Transverse colon (tissue), 4 donors: ENCODE measurements around the gene PRKCA. TPM values are rescaled to one million over a fixed set of nuclear protein-coding genes. Genes with fewer than 3 reads are reported as not detected.
"Not testable (repeated sequence)": the region's sequence is repeated elsewhere in the genome, so short reads cannot be mapped to it uniquely, and the experiment has no call there.

Experiments
- DNase-seq: peaks from one replicate; pipeline ENCODE4 v3.0.0-alpha.2; 2019
- H3K27ac ChIP-seq, 4 donors: fragments of 200-600 bp; sonication (generic); 2 replicates each; pipeline ENCODE4 v1.5.1; 2016 to 2018; ENCODE audit warnings: inconsistent platforms in 4 of 4
- H3K27me3 ChIP-seq: fragments of 200-600 bp; sonication (generic); 2 replicates; pipeline ENCODE4 v1.5.1; 2017; ENCODE audit warnings: inconsistent platforms
- H3K36me3 ChIP-seq, 4 donors: fragments of 200-600 bp; sonication (generic); 2 replicates each; pipeline ENCODE4 v1.5.1; 2017 to 2019; ENCODE audit warnings: inconsistent platforms in 4 of 4
- H3K4me1 ChIP-seq, 4 donors: fragments of 200-600 bp; sonication (generic); 2 replicates each; pipeline ENCODE4 v1.5.1; 2017 to 2020; ENCODE audit warnings: inconsistent platforms in 4 of 4
- H3K4me3 ChIP-seq, 4 donors: fragments of 200-600 bp; sonication (generic); 1 replicate in 1 of 4; 2 replicates in 3 of 4; pipeline versions ENCODE4 v1.5.1 to v1.6.1; 2017 to 2019; ENCODE audit warnings: inconsistent platforms in 4 of 4
- H3K9me3 ChIP-seq, 2 donors: fragments of 200-600 bp; sonication (generic); 2 replicates each; pipeline ENCODE4 v1.5.1; 2017 to 2019; ENCODE audit warnings: inconsistent platforms in 2 of 2
- EP300 ChIP-seq: sonication (generic); formaldehyde crosslinking; IDR thresholded peaks from one replicate; pipeline ENCODE4 v1.6.1; 2017; ENCODE audit warnings: antibody characterized with exemption, low read depth
- POLR2A ChIP-seq: fragments of 450-650 bp; IDR thresholded peaks from one replicate; pipeline ENCODE4 v1.6.1; 2016; ENCODE audit warnings: antibody characterized with exemption, mild to moderate bottlenecking, moderate library complexity
- POLR2AphosphoS5 ChIP-seq, 3 donors: sonication (generic); formaldehyde crosslinking; IDR thresholded peaks; one replicate each; pipeline ENCODE4 v1.6.1; 2016; ENCODE audit warnings: antibody characterized with exemption in 3 of 3
- WGBS, 2 donors: methylation state at CpG; one replicate each; pipeline ENCODE4 v1.1.5; 2018; ENCODE audit warnings: low coverage in 1 of 2; 5-methylcytosine and 5-hydroxymethylcytosine counted together
- in situ Hi-C, 4 donors: fragments of 200-750 bp; cut with MboI; loops; one replicate each; pipeline versions ENCODE4 v1.15.0 to v1.15.1; 2017; ENCODE audit warnings: low sequenced_read_pairs in 3 of 4, low pct_ligation_motif_present in 1 of 4, low pct_unique_long_range_greater_than_20kb in 1 of 4
- intact Hi-C: fragments of 100-400 bp; cut with DNase I; formaldehyde crosslinking; loops from one replicate; pipeline ENCODE4 v1.15.1; 2023; ENCODE audit warnings: low total_unique reads
- total RNA-seq, 4 donors: library from RNA; depleted of rRNA; stranded (reverse); fragments of >200 nt; gene quantifications; one replicate each; pipeline ENCODE4 v1.1.0, GENCODE V29; 2016
- TF ChIP-seq, protein P1 (sequence below), 5 experiments: fragments of 200-600 bp in 3 of 5; fragments of 450-650 bp in 2 of 5; sonication (generic) in 3 of 5; IDR thresholded peaks; 1 replicate in 2 of 5; 2 replicates in 3 of 5; pipeline ENCODE4 v1.5.1; 2016 to 2017; ENCODE audit warnings: antibody characterized with exemption in 5 of 5, inconsistent platforms in 3 of 5, mild to moderate bottlenecking in 2 of 5, moderate library complexity in 1 of 5

Gene PRKCA
- total RNA-seq, 4 donors from 2014 or later: 16.1 to 49.7 (median 31.7) TPM

DNA sequence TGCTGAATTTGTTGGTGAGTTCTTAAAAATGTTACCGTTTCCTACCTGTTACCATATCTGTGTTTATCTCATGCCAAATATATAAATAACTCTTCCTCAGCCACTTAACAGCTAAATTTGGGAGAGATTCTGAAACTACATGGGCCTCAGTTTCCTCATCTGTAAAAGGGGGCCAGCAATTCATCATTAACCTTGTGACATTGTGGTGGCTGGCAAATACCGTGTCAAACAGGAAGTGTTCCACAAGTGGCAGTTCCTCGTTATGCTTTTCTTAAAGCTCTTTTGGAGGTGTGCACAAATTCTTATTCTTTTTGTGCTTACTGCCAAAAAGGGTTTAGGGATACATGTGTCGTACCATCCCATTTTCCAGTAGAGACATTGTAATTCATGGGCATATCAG lies 312.1 kb downstream of the PRKCA start:
- no peak overlapping the region for H3K4me3 ChIP-seq
- DNase-seq: no peak
- H3K27me3 ChIP-seq: no peaks in the 10 kb centered on the region
- no peak for TF ChIP-seq POLR2A
- TF ChIP-seq, protein P1, sequence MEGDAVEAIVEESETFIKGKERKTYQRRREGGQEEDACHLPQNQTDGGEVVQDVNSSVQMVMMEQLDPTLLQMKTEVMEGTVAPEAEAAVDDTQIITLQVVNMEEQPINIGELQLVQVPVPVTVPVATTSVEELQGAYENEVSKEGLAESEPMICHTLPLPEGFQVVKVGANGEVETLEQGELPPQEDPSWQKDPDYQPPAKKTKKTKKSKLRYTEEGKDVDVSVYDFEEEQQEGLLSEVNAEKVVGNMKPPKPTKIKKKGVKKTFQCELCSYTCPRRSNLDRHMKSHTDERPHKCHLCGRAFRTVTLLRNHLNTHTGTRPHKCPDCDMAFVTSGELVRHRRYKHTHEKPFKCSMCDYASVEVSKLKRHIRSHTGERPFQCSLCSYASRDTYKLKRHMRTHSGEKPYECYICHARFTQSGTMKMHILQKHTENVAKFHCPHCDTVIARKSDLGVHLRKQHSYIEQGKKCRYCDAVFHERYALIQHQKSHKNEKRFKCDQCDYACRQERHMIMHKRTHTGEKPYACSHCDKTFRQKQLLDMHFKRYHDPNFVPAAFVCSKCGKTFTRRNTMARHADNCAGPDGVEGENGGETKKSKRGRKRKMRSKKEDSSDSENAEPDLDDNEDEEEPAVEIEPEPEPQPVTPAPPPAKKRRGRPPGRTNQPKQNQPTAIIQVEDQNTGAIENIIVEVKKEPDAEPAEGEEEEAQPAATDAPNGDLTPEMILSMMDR (IDR thresholded peaks at IDR 0.05): no peak
- TF ChIP-seq POLR2AphosphoS5 (IDR thresholded peaks at IDR 0.05): no peak
- no peak for TF ChIP-seq EP300
- 66 to 70% methylated on average over 4 of the region's 4 CpGs for WGBS, 2 donors
- H3K9me3 ChIP-seq: no peaks in the 10 kb centered on the region
- H3K4me1 ChIP-seq: peaks cover 0 to 13% (median 0%) of the 10 kb centered on the region in 4 donors
- no peak overlapping the region for H3K27ac ChIP-seq
- intact Hi-C loops: no loop called here
- in situ Hi-C loops: no loop called here
- H3K36me3 ChIP-seq: no peaks in the 10 kb centered on the region

- Histone ChIP-seq H3K4me3 (no peak overlapping the region), H3K27me3 (no peaks in the 10 kb centered on the region), H3K9me3 (no peaks in the 10 kb centered on the region), H3K27ac (no peak overlapping the region), H3K36me3 (no peaks in the 10 kb centered on the region), H3K4me1 (peaks cover 0 to 5% (median 0%) of the 10 kb centered on the region in 4 donors)
- no peak for DNase-seq
- in situ Hi-C loops (no loop called here), intact Hi-C loops (no loop called here)
- 80 to 86% methylated on average over 1 to 6 of the region's 6 CpGs for WGBS, 2 donors
- TF ChIP-seq POLR2A (no peak), POLR2AphosphoS5 (IDR thresholded peaks at IDR 0.05) (no peak), EP300 (no peak)
- TF ChIP-seq, protein P1 (IDR thresholded peaks at IDR 0.05): no peak
Measured at GRCh38 chr17:66619206-66619605, 316.8 kb downstream of the PRKCA start.

DNA sequence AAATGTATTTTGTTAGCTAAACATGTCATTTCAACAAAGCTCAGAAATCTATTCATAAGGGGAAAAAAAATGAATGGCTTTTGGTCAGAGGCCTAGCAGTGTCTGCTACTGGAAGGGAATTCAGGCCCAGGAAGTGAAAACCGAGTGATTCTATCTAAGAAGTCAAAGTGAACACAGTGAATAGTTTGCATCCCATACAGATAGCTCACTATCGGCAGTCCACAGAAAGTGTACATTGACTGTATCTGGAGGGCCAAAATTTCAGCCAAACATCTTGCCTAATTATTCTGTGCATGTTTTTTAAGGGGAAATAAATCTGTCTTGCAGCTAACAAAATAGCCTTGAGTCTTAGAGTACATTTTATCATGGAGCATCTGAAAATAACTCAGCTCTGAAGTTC lies 318.1 kb downstream of the PRKCA start:
- Histone ChIP-seq H3K4me1 (peaks cover 0 to 9% (median 0%) of the 10 kb centered on the region in 4 donors), H3K9me3 (no peaks in the 10 kb centered on the region), H3K36me3 (no peaks in the 10 kb centered on the region), H3K27ac (no peak overlapping the region), H3K27me3 (no peaks in the 10 kb centered on the region), H3K4me3 (no peak overlapping the region)
- no peak for TF ChIP-seq EP300
- no peak for TF ChIP-seq POLR2A
- TF ChIP-seq POLR2AphosphoS5 (IDR thresholded peaks at IDR 0.05): no peak
- TF ChIP-seq, protein P1 (IDR thresholded peaks at IDR 0.05): no peak
- WGBS, 2 donors: 70 to 81% methylated on average over 2 of the region's 2 CpGs
- in situ Hi-C loops: no loop called here
- intact Hi-C loops: no loop called here
- no peak for DNase-seq

- intact Hi-C loops, H3K27ac ChIP-seq, H3K4me1 ChIP-seq, H3K27me3 ChIP-seq, in situ Hi-C loops, H3K4me3 ChIP-seq, H3K36me3 ChIP-seq, H3K9me3 ChIP-seq, DNase-seq: not testable (repeated sequence)
- 57 to 81% methylated on average over 1 to 2 of the region's 2 CpGs for WGBS, 2 donors
Measured at GRCh38 chr17:66624630-66625029, 322.2 kb downstream of the PRKCA start.

GRCh38 chr17:66625311-66625767 lies 322.9 kb downstream of the PRKCA start:
- in situ Hi-C loops: no loop called here
- Histone ChIP-seq H3K9me3 (no peaks in the 10 kb centered on the region), H3K27ac (no peak overlapping the region), H3K36me3 (no peaks in the 10 kb centered on the region), H3K4me1 (peaks cover 0 to 9% (median 3%) of the 10 kb centered on the region in 4 donors), H3K4me3 (no peak overlapping the region), H3K27me3 (no peaks in the 10 kb centered on the region)
- DNase-seq: no peak
- intact Hi-C loops: no loop called here
- no peak for TF ChIP-seq POLR2AphosphoS5 (IDR thresholded peaks at IDR 0.05)
- TF ChIP-seq, protein P1 (IDR thresholded peaks at IDR 0.05): peak in 4 of 5 experiments; percentile 42 to 63 (median 51)
- WGBS, 2 donors: 69 to 76% methylated on average over 2 of the region's 2 CpGs
